ENCODE data around the gene NOP53.

Gene NOP53

GRCh38 chr19:47778049-47778953 is 33.0 kb downstream of the NOP53 start, which contains the start of gene SELENOW (continued):
- TF ChIP-seq ZNF777 (tag by site-specific recombination; IDR thresholded peaks at IDR 0.05; ENCODE audit: borderline replicate concordance) = no peak
- TF ChIP-seq ZEB2 (tag by site-specific recombination; IDR thresholded peaks at IDR 0.05) = peak; percentile 72
- TF ChIP-seq ZNF280D (tag by site-specific recombination; IDR thresholded peaks at IDR 0.05) = no peak
- peak; percentile 97 for TF ChIP-seq KLF17 (tag by site-specific recombination; IDR thresholded peaks at IDR 0.05)
- TF ChIP-seq ZNF658 (tag by site-specific recombination; IDR thresholded peaks at IDR 0.05) = no peak
- peak; percentile 94 for TF ChIP-seq GLIS2 (tag by site-specific recombination; IDR thresholded peaks at IDR 0.05)

- CTCF ChIA-PET = interaction anchor here (0.6 to 1.8 kb wide), 2 partner anchors 13 to 15 kb away, joined by 4 to 6 read pairs; no protein-coding TSS in a partner anchor
- no peaks in the 10 kb centered on the region for H3K9me3 ChIP-seq (ENCODE audit: control insufficient read depth, insufficient read depth, low read depth, low read length)
- H3K36me3 ChIP-seq (ENCODE audit: control insufficient read depth in 2 of 2, insufficient read depth in 1 of 2, low read length in 2 of 2) = peaks cover 12 to 34% of the 10 kb centered on the region in 2 experiments; a peak in 2 of 3 replicates
- peaks cover 9% of the 10 kb centered on the region for H3K4me1 ChIP-seq (ENCODE audit: control insufficient read depth, insufficient read depth, low read length)
- TF ChIP-seq ZNF362 (tag by site-specific recombination; IDR thresholded peaks at IDR 0.05) (no peak), ZNF777 (tag by site-specific recombination; IDR thresholded peaks at IDR 0.05; ENCODE audit: borderline replicate concordance) (0 out of 2 replicates have a peak, but pooled peaks have one; percentile 21)
- POLR2A ChIA-PET = interaction anchor here (0.5 to 1.1 kb wide), 2 partner anchors 13 to 179 kb away, joined by 3 read pairs; no protein-coding TSS in a partner anchor
- peak overlapping the region; percentile 72 for H3K4me3 ChIP-seq (ENCODE audit: low read depth, low read length)
- H3K27ac ChIP-seq (ENCODE audit: extremely low read depth, low read depth, low read length) = peak overlapping the region; percentile 100
Measured at GRCh38 chr19:47778954-47779351, 33.6 kb downstream of the NOP53 start.

GRCh38 chr19:47779524-47780214 is 34.3 kb downstream of the NOP53 start:
- Histone ChIP-seq H3K36me3 (ENCODE audit: control insufficient read depth in 2 of 2, insufficient read depth in 1 of 2, low read length in 2 of 2) (peaks cover 14 to 42% of the 10 kb centered on the region in 2 experiments; a peak in 2 of 3 replicates), H3K4me1 (ENCODE audit: control insufficient read depth, insufficient read depth, low read length) (peaks cover 9% of the 10 kb centered on the region), H3K27ac (ENCODE audit: extremely low read depth, low read depth, low read length) (no peak overlapping the region; the same call in 1 of the 2 replicates), H3K4me3 (ENCODE audit: low read depth, low read length) (no peak overlapping the region; the same call in 1 of the 2 replicates), H3K9me3 (ENCODE audit: control insufficient read depth, insufficient read depth, low read depth, low read length) (no peaks in the 10 kb centered on the region)
- no peak for TF ChIP-seq PRDM4 (tag by site-specific recombination; IDR thresholded peaks at IDR 0.05)
- TF ChIP-seq GFI1B (tag by site-specific recombination; IDR thresholded peaks at IDR 0.05) = no peak
- ChIA-PET CTCF (interaction anchor here (1.2 to 1.8 kb wide), 3 partner anchors 8 to 84 kb away, joined by 3 to 6 read pairs (median 5); no protein-coding TSS in a partner anchor), POLR2A (interaction anchor here (0.5 to 1.1 kb wide), 3 partner anchors 10 to 180 kb away, joined by 3 read pairs; no protein-coding TSS in a partner anchor)
